ENCODE measurements around the gene SLC5A1. TPM values are rescaled to one million over a fixed set of nuclear protein-coding genes. Genes with fewer than 3 reads are reported as not detected.
"Not testable (repeated sequence)": the region's sequence is repeated elsewhere in the genome, so short reads cannot be mapped to it uniquely, and the experiment has no call there.

Gene SLC5A1
- polyA plus RNA-seq, 4 donors = 29.6 to 364 (median 274) TPM

DNA sequence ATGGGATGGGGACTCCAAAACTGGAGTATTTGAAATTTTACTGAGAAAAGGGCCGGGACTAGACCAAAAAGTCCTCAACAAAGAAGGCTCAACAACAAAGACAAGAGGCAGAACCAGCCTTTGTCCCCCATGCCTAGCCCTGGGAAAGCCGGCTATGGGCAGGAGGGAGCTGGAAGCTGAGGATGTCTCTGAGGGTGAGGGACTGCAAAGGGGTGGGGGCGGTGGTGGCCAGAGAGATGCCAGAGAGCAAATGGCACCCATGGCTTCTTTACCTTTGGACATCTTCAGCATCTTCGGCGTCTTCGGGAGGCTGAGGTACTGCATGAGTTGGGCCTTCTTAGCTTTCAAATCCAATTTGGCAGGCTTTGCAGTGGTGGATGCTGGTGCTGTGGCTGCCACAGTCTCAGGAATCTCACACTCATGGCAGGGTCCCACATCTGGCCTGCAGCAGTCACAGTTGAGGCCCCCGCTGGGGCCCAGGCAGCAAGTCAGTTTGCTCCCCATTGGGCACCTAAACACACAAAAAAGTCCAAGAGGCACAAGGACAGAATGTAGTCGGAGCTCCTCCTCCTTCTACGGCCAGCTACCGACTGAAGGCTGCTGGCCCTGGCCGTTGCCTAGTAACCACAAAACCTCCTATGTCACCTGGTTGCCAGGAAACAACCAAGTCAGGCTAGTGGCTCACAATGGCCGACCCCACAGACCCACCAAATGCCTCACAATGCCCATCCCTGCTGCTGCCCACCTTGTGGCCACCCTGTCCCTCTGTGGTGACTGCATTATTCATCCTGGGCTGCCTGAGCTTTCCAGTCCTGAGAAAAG lies 115.9 kb downstream of the SLC5A1 start, which contains the start of gene C22orf42:
C22orf42 (minus strand) TSS at position 592 of the 822 bp plus-strand sequence; CDS start at position 504, 88 bp downstream.
- no peak for FAIRE-seq
- no peaks in the 10 kb centered on the region for H3K27me3 ChIP-seq (ENCODE audit: control insufficient read depth in 3 of 3, insufficient read depth in 3 of 3, low read length in 3 of 3)
- DNase-seq = no peak
- H3K4me3 ChIP-seq (ENCODE audit: low read depth in 1 of 3, low read length in 3 of 3) = no peak within 1 kb of the TSS
- H3K4me1 ChIP-seq (ENCODE audit: control insufficient read depth in 3 of 3, insufficient read depth in 2 of 3, low read depth in 1 of 3, low read length in 2 of 3) = no peaks in the 10 kb centered on the region
- H3K36me3 ChIP-seq (ENCODE audit: control insufficient read depth in 3 of 3, insufficient read depth in 2 of 3, low read depth in 1 of 3, low read length in 3 of 3) = no peaks in the 10 kb centered on the region
- WGBS, 3 donors = 72 to 86% (median 76%) methylated on average over 12 of the region's 12 CpGs
- H3K9me3 ChIP-seq (ENCODE audit: control insufficient read depth in 2 of 2, insufficient read depth in 1 of 2, low read depth in 1 of 2, low read length in 1 of 2) = no peaks in the 10 kb centered on the region
- H3K27ac ChIP-seq (ENCODE audit: low read depth in 1 of 3, low read length in 2 of 3) = no peak within 1 kb of the TSS

DNA sequence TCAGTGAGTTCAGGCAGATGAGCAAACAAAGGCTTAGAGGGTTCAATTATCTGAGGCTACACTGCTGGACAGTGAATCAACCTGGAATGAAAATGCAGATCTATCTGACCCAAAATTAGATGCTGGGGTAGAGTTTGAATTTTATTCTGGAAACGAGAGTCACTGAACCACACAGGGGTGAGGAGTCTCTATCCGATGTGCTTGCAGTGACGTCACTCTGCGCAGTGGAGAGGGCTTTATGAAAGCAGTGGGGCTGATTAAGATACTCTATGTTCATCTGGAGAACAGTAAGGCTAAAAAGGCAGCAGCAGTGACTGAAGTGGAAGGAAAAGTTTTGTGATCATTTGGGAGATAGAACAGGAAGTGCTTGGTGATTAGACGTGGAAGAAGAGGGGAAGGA lies 117.3 kb downstream of the SLC5A1 start:
- 76 to 82% (median 77%) methylated on average over 5 of the region's 5 CpGs for WGBS, 3 donors
- not testable (repeated sequence) for H3K4me3 ChIP-seq (ENCODE audit: low read depth in 1 of 3, low read length in 3 of 3); DNase-seq; H3K4me1 ChIP-seq (ENCODE audit: control insufficient read depth in 3 of 3, insufficient read depth in 2 of 3, low read depth in 1 of 3, low read length in 2 of 3); H3K36me3 ChIP-seq (ENCODE audit: control insufficient read depth in 3 of 3, insufficient read depth in 2 of 3, low read depth in 1 of 3, low read length in 3 of 3); H3K27me3 ChIP-seq (ENCODE audit: control insufficient read depth in 3 of 3, insufficient read depth in 3 of 3, low read length in 3 of 3); H3K9me3 ChIP-seq (ENCODE audit: control insufficient read depth in 2 of 2, insufficient read depth in 1 of 2, low read depth in 1 of 2, low read length in 1 of 2); FAIRE-seq; H3K27ac ChIP-seq (ENCODE audit: low read depth in 1 of 3, low read length in 2 of 3)

Other genes with a start within 250 kb of the SLC5A1 start
- gene YWHAH, start 98.7 kb upstream of the SLC5A1 start, polyA plus RNA-seq = 10 to 100 TPM; 60.4 to 99.1 (median 89.8) TPM
- gene C22orf42, start 116.0 kb downstream of the SLC5A1 start, polyA plus RNA-seq = under 1 TPM in 2 of 4 donors, not detected in 2; 0.09 TPM
- under 1 TPM in 2 of 4 donors, not detected in 2; 0.10 to 0.19 TPM for gene RFPL2, start 161.8 kb downstream of the SLC5A1 start, polyA plus RNA-seq
- 1 to 10 TPM in 3 of 4 donors, under 1 TPM in 1; 0.75 to 9.4 (median 6.8) TPM for gene SLC5A4, start 212.1 kb downstream of the SLC5A1 start, polyA plus RNA-seq

Data from small intestine (tissue), 7 donors.